ENCODE measurements around the gene LAMA2. TPM values are rescaled to one million over a fixed set of nuclear protein-coding genes. Genes with fewer than 3 reads are reported as not detected.

Gene LAMA2
- total RNA-seq, 1 experiment from 2014 or later = 0.02 TPM

GRCh38 chr6:129444683-129445082 is 561.7 kb downstream of the LAMA2 start:
- H3K4me1 ChIP-seq = no peaks in the 10 kb centered on the region
- no peak overlapping the region for H3K27ac Mint-ChIP-seq (ENCODE audit: unreplicated experiment)
- intact Hi-C loops (cut with micrococcal nuclease; ENCODE audit: unreplicated experiment) = no loop called here
- no peak for TF ChIP-seq CTCF (IDR thresholded peaks at IDR 0.05; ENCODE audit: insufficient read depth in 1 of 2, low read depth in 1 of 2, low read length in 1 of 2, severe bottlenecking in 1 of 2, unreplicated experiment in 1 of 2)
- H3K36me3 Mint-ChIP-seq (ENCODE audit: insufficient read depth, unreplicated experiment) = no peaks in the 10 kb centered on the region
- POLR2A ChIA-PET = no interaction called here
- H3K27me3 ChIP-seq (replicated peaks; ENCODE audit: control insufficient read depth, insufficient read depth, low read length) = no peaks in the 10 kb centered on the region
- peaks cover 9% of the 10 kb centered on the region for H3K27me3 Mint-ChIP-seq (ENCODE audit: insufficient read depth, unreplicated experiment)
- CTCF ChIA-PET = no interaction called here
- no peaks in the 10 kb centered on the region for H3K9me3 ChIP-seq
- H3K4me3 ChIP-seq (ENCODE audit: low read depth, low read length) = no peak overlapping the region
- no TSS peak for BruUV-seq (replicated peaks)
- no peaks in the 10 kb centered on the region for H3K36me3 ChIP-seq (ENCODE audit: control insufficient read depth, insufficient read depth, low read length)
- H3K4me3 Mint-ChIP-seq (ENCODE audit: unreplicated experiment) = no peak overlapping the region
- H3K4me1 Mint-ChIP-seq (ENCODE audit: low read depth, unreplicated experiment) = no peaks in the 10 kb centered on the region
- H3K9me3 Mint-ChIP-seq (ENCODE audit: unreplicated experiment) = no peaks in the 10 kb centered on the region
- no peak for DNase-seq

GRCh38 chr6:129446272-129447197 is 563.6 kb downstream of the LAMA2 start:
- Mint-ChIP-seq H3K27me3 (ENCODE audit: insufficient read depth, unreplicated experiment) (peaks cover 16% of the 10 kb centered on the region), H3K27ac (ENCODE audit: unreplicated experiment) (no peak overlapping the region), H3K9me3 (ENCODE audit: unreplicated experiment) (no peaks in the 10 kb centered on the region), H3K4me1 (ENCODE audit: low read depth, unreplicated experiment) (no peaks in the 10 kb centered on the region), H3K4me3 (ENCODE audit: unreplicated experiment) (no peak overlapping the region), H3K36me3 (ENCODE audit: insufficient read depth, unreplicated experiment) (no peaks in the 10 kb centered on the region)
- no peaks in the 10 kb centered on the region for H3K4me1 ChIP-seq
- H3K27me3 ChIP-seq (replicated peaks; ENCODE audit: control insufficient read depth, insufficient read depth, low read length) = no peaks in the 10 kb centered on the region
- ChIA-PET CTCF (no interaction called here), POLR2A (no interaction called here)
- no peak for TF ChIP-seq CTCF (IDR thresholded peaks at IDR 0.05; ENCODE audit: insufficient read depth in 1 of 2, low read depth in 1 of 2, low read length in 1 of 2, severe bottlenecking in 1 of 2, unreplicated experiment in 1 of 2)
- no peak for DNase-seq
- no peaks in the 10 kb centered on the region for H3K36me3 ChIP-seq (ENCODE audit: control insufficient read depth, insufficient read depth, low read length)
- H3K9me3 ChIP-seq = no peaks in the 10 kb centered on the region
- intact Hi-C loops (cut with micrococcal nuclease; ENCODE audit: unreplicated experiment) = no loop called here
- H3K4me3 ChIP-seq (ENCODE audit: low read depth, low read length) = no peak overlapping the region
- no TSS peak for BruUV-seq (replicated peaks)

- Mint-ChIP-seq H3K4me3 (ENCODE audit: unreplicated experiment) (no peak overlapping the region), H3K36me3 (ENCODE audit: insufficient read depth, unreplicated experiment) (no peaks in the 10 kb centered on the region), H3K9me3 (ENCODE audit: unreplicated experiment) (no peaks in the 10 kb centered on the region), H3K27me3 (ENCODE audit: insufficient read depth, unreplicated experiment) (peaks cover 16% of the 10 kb centered on the region), H3K4me1 (ENCODE audit: low read depth, unreplicated experiment) (no peaks in the 10 kb centered on the region), H3K27ac (ENCODE audit: unreplicated experiment) (no peak overlapping the region)
- CTCF ChIA-PET = no interaction called here
- Histone ChIP-seq H3K36me3 (ENCODE audit: control insufficient read depth, insufficient read depth, low read length) (no peaks in the 10 kb centered on the region), H3K4me3 (ENCODE audit: low read depth, low read length) (no peak overlapping the region), H3K27me3 (replicated peaks; ENCODE audit: control insufficient read depth, insufficient read depth, low read length) (no peaks in the 10 kb centered on the region), H3K9me3 (no peaks in the 10 kb centered on the region), H3K4me1 (no peaks in the 10 kb centered on the region)
- no peak for DNase-seq
- BruUV-seq (replicated peaks) = no TSS peak
- POLR2A ChIA-PET = no interaction called here
- intact Hi-C loops (cut with micrococcal nuclease; ENCODE audit: unreplicated experiment) = no loop called here
- no peak for TF ChIP-seq CTCF (IDR thresholded peaks at IDR 0.05; ENCODE audit: insufficient read depth in 1 of 2, low read depth in 1 of 2, low read length in 1 of 2, severe bottlenecking in 1 of 2, unreplicated experiment in 1 of 2)
Observed at GRCh38 chr6:129447198-129447565, 564.2 kb downstream of the LAMA2 start.
